Endothelial cell of umbilical vein (primary cell): ENCODE results near the gene LKAAEAR1. TPM values are rescaled to one million over a fixed set of nuclear protein-coding genes. Genes with fewer than 3 reads are reported as not detected.

ENCODE experiments used
- BruUV-seq: library from RNA; stranded (reverse); fragments of 400-500 nt; replicated peaks from 2 replicates; lab custom pipeline; 2021; lab: Mats Ljungman, UMichigan
- CTCF ChIA-PET: fragments of 300-600, 350-600 bp; sonication (Branson Sonifier 250); formaldehyde crosslinking; loops from one replicate; lab custom pipeline; 2021; ENCODE audit warnings: antibody characterized with exemption, inconsistent platforms; lab: Charles Lee
- POLR2A ChIA-PET: fragments of 300-600, 350-600 bp; sonication (Branson Sonifier 250); formaldehyde crosslinking; loops from one replicate; lab custom pipeline; 2021; ENCODE audit warnings: antibody characterized with exemption, inconsistent platforms; lab: Charles Lee
- DNase-seq: peaks from one replicate; pipeline ENCODE4 v3.0.0-alpha.2; 2011; ENCODE audit warnings: low read depth, low spot score
- FAIRE-seq: peaks from 2 replicates; lab custom pipeline; 2011; peaks lifted over from hg19 to GRCh38; lab: Jason Lieb, UNC
- H2AFZ ChIP-seq: 2 replicates; pipeline ENCODE4 v1.6.0; 2012; ENCODE audit warnings: low read depth, low read length, control low read depth, inconsistent platforms
- H3K27ac ChIP-seq: 2 replicates; pipeline ENCODE4 v1.5.1; 2011; ENCODE audit warnings: low read depth, mild to moderate bottlenecking, control low read depth, low read length, moderate library complexity; ENCODE audit not compliant: insufficient read depth
- H3K27me3 ChIP-seq, 2 experiments: 2 replicates each; pipeline versions ENCODE4 v1.6.0 to v1.6.1; 2011; ENCODE audit warnings: low read length in 2 of 2, mixed read lengths in 1 of 2; ENCODE audit not compliant: control insufficient read depth in 2 of 2, insufficient read depth in 2 of 2
- H3K36me3 ChIP-seq, 2 experiments: 2 replicates in 1 of 2; 3 replicates in 1 of 2; pipeline ENCODE4 v1.5.1; 2011; ENCODE audit warnings: low read length in 2 of 2, mild to moderate bottlenecking in 1 of 2, moderate library complexity in 1 of 2; ENCODE audit not compliant: control insufficient read depth in 2 of 2, insufficient read depth in 2 of 2; ENCODE audit errors: extremely low read depth in 1 of 2
- H3K4me1 ChIP-seq: 3 replicates; pipeline ENCODE4 v1.5.1; 2011; ENCODE audit warnings: mild to moderate bottlenecking, low read length; ENCODE audit not compliant: control insufficient read depth, insufficient read depth; ENCODE audit errors: extremely low read depth
- H3K4me2 ChIP-seq: 2 replicates; pipeline ENCODE4 v1.6.1; 2011; ENCODE audit warnings: low read length, control low read depth, mixed read lengths; ENCODE audit not compliant: insufficient read depth
- H3K4me3 ChIP-seq, 3 experiments: fragments of 200-600 bp in 1 of 3; sonication (generic), shearing (Covaris generic) in 1 of 3; replicated peaks in 1 of 3; 2 replicates each; pipeline ENCODE4 v1.5.1; 2011 to 2016; ENCODE audit warnings: control low read depth in 3 of 3, low read length in 3 of 3, mild to moderate bottlenecking in 2 of 3, inconsistent platforms in 1 of 3, low read depth in 1 of 3, moderate library complexity in 1 of 3; ENCODE audit not compliant: insufficient read depth in 1 of 3
- H3K79me2 ChIP-seq: 2 replicates; pipeline ENCODE4 v1.6.0; 2012; ENCODE audit warnings: low read length, inconsistent platforms; ENCODE audit not compliant: control insufficient read depth, insufficient read depth
- H3K9ac ChIP-seq: replicated peaks from 2 replicates; pipeline ENCODE3; 2011; ENCODE audit warnings: low read length, control low read depth; ENCODE audit not compliant: insufficient read depth; ENCODE audit errors: extremely low read depth
- H3K9me1 ChIP-seq: replicated peaks from 3 replicates; pipeline ENCODE4 v1.6.0; 2011; ENCODE audit warnings: mild to moderate bottlenecking, low read length; ENCODE audit not compliant: control insufficient read depth, insufficient read depth; ENCODE audit errors: extremely low read depth
- H3K9me3 ChIP-seq: replicated peaks from 2 replicates; pipeline ENCODE4 v1.5.1; 2012; ENCODE audit warnings: low read length, inconsistent platforms; ENCODE audit not compliant: control insufficient read depth, insufficient read depth
- H4K20me1 ChIP-seq: replicated peaks from 2 replicates; pipeline ENCODE3; 2011; ENCODE audit warnings: mild to moderate bottlenecking, low read length; ENCODE audit not compliant: control insufficient read depth, insufficient read depth; ENCODE audit errors: extremely low read depth
- CTCF ChIP-seq, 2 donors: IDR thresholded peaks; 1 replicate in 1 of 2; 2 replicates in 1 of 2; pipeline ENCODE4 v1.5.1; 2011; ENCODE audit warnings: low read length in 2 of 2, mild to moderate bottlenecking in 2 of 2, moderate library complexity in 2 of 2, control low read depth in 1 of 2, inconsistent platforms in 1 of 2, low read depth in 1 of 2; ENCODE audit not compliant: insufficient read depth in 1 of 2; ENCODE audit errors: extremely low read depth in 1 of 2
- EZH2 ChIP-seq: IDR thresholded peaks from 2 replicates; pipeline ENCODE4 v1.6.1; 2012; ENCODE audit warnings: borderline replicate concordance, low read depth, mild to moderate bottlenecking, moderate library complexity, low read length, inconsistent platforms; ENCODE audit not compliant: severe bottlenecking
- FOS ChIP-seq: IDR thresholded peaks from 2 replicates; pipeline ENCODE4 v1.6.1; 2011; ENCODE audit warnings: mild to moderate bottlenecking, low read length, moderate library complexity, borderline replicate concordance; ENCODE audit not compliant: insufficient read depth
- GATA2 ChIP-seq: IDR thresholded peaks from 2 replicates; pipeline ENCODE4 v1.7.0; 2011; ENCODE audit warnings: low read depth, mild to moderate bottlenecking, moderate library complexity, mixed read lengths, low read length; ENCODE audit not compliant: insufficient read length, insufficient read depth
- JUN ChIP-seq: IDR thresholded peaks from 2 replicates; pipeline ENCODE4 v1.6.1; 2011; ENCODE audit warnings: borderline replicate concordance, low read depth; ENCODE audit not compliant: insufficient read length, insufficient read depth
- MYC ChIP-seq: IDR thresholded peaks from one replicate; pipeline ENCODE4 v1.6.1; 2011; ENCODE audit warnings: mild to moderate bottlenecking, low read depth, low read length
- POLR2A ChIP-seq: IDR thresholded peaks from 2 replicates; pipeline ENCODE4 v1.6.1; 2012; ENCODE audit warnings: low read depth, mild to moderate bottlenecking, control low read depth, low read length
- POLR2AphosphoS5 ChIP-seq: IDR thresholded peaks from 2 replicates; pipeline ENCODE4 v1.6.1; 2012; ENCODE audit warnings: low read depth, mild to moderate bottlenecking, control low read depth, low read length, moderate library complexity; ENCODE audit not compliant: insufficient read depth
- dilution Hi-C: fragments of 300-500 bp; cut with MboI; formaldehyde crosslinking; loops from one replicate; pipeline ENCODE4 v1.15.0; 2019; ENCODE audit warnings: low sequenced_read_pairs; ENCODE audit not compliant: extremely low pct_ligation_motif_present
- intact Hi-C: fragments of 100-400 bp; cut with micrococcal nuclease; formaldehyde crosslinking; loops from one replicate; pipeline ENCODE4 v1.10.0; 2022
- polyA plus RNA-seq, 4 experiments: library from polyadenylated mRNA; depleted of rRNA in 3 of 4; stranded (reverse) in 3 of 4; unstranded in 1 of 4; fragments of >200 nt; gene quantifications; 2 replicates each; pipeline versions ENCODE4 v1.2.1 to v1.2.3, GENCODE V29; 2011 to 2012; ENCODE audit warnings: missing spikeins in 1 of 4
- total RNA-seq: library from RNA; stranded (reverse); gene quantifications from 2 replicates; pipeline ENCODE4 v1.2.3, GENCODE V29; 2021
- TF ChIP-seq, protein P1 (sequence below): IDR thresholded peaks from 2 replicates; pipeline ENCODE4 v1.6.1; 2011; ENCODE audit not compliant: insufficient read depth, insufficient read length

The LKAAEAR1 gene
- total and polyA plus RNA-seq, 2 donors (not counting 3 experiments of a cell fraction or from before 2014, with no cell fraction given) = 0.29 TPM; not detected in 1

DNA sequence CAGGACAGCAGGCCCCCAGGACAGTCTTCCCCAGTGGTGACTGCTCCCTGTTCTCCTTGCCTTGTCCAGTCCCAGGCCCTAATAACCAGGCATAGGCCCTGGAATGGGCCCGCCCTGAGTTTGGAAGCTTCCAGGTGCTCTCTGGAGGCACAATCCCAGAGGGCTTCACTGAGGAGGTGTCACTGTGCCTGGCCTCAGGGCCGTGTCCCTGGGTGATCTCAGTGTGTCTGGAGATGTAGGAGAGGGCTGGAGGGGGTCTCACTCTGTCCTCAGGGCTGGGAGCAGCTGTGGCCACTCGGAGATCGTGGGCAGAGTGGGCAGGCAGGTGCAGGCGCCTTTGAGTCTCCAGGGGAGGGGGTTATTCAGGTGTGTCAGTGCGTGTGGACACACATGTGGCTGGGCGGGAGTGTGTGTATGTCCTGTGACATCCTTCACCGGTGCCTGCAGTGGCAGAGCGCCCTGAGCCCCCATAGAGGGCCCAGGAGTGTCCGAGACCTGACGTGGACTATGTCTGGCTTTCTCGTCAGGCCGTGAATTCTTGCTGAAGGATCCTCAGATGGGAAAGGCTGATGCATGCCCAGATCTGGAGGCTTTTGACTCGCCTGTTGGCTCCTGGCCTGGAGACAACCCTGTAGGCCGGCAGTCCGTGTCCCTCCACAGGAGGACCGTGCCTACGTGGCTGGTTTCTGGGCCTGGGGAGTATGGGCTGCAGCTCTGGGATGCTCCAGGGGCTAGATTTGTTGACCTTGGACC lies 28.7 kb upstream of the LKAAEAR1 start:
- no peak overlapping the region for H3K27ac ChIP-seq
- no peak for TF ChIP-seq POLR2AphosphoS5
- TF ChIP-seq, protein P1, sequence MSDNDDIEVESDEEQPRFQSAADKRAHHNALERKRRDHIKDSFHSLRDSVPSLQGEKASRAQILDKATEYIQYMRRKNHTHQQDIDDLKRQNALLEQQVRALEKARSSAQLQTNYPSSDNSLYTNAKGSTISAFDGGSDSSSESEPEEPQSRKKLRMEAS = no peak
- no peak for TF ChIP-seq MYC
- no peak for TF ChIP-seq CTCF (IDR thresholded peaks at IDR 0.05; ENCODE audit: extremely low read depth in 1 of 2, insufficient read depth in 1 of 2, low read depth in 1 of 2, low read length in 2 of 2)
- no peak for TF ChIP-seq GATA2
- TF ChIP-seq FOS = no peak
- TF ChIP-seq POLR2A = no peak
- no peak for TF ChIP-seq EZH2
- TF ChIP-seq JUN = no peak
- H3K9me1 ChIP-seq = no peaks in the 10 kb centered on the region
- no peaks in the 10 kb centered on the region for H4K20me1 ChIP-seq
- intact Hi-C loops = no loop called here
- no peaks in the 10 kb centered on the region for H3K27me3 ChIP-seq
- ChIA-PET CTCF (interaction anchor here (1.0 to 1.4 kb wide), 2 partner anchors 10 kb away, joined by 3 to 5 read pairs; no protein-coding TSS in a partner anchor), POLR2A (no interaction called here)
- no peaks in the 10 kb centered on the region for H3K36me3 ChIP-seq
- H3K4me1 ChIP-seq = no peaks in the 10 kb centered on the region
- H3K9me3 ChIP-seq = no peaks in the 10 kb centered on the region
- H2AFZ ChIP-seq = no peak overlapping the region
- H3K9ac ChIP-seq = no peak overlapping the region
- no peaks in the 10 kb centered on the region for H3K79me2 ChIP-seq
- H3K4me2 ChIP-seq = no peak overlapping the region
- no peak for DNase-seq
- H3K4me3 ChIP-seq = no peak overlapping the region
- no peak for FAIRE-seq
- BruUV-seq = no TSS peak
- dilution Hi-C loops = no loop called here
